OCI-M1 (cell line): ENCODE measurements around the gene INO80D.
"Not testable (repeated sequence)": the region's sequence is repeated elsewhere in the genome, so short reads cannot be mapped to it uniquely, and the experiment has no call there.

Source experiments
- DNase-seq: peaks from one replicate; lab custom pipeline; 2025; lab: John Stamatoyannopoulos, UW

Gene INO80D

GRCh38 chr2:206031162-206031784 lies 54.7 kb downstream of the INO80D start:
- no peak for DNase-seq

GRCh38 chr2:206028101-206028500 lies 57.9 kb downstream of the INO80D start:
- no peak for DNase-seq

- no peak for DNase-seq
Measured at GRCh38 chr2:206023183-206023582, 62.8 kb downstream of the INO80D start.

- no peak for DNase-seq
Measured at GRCh38 chr2:206020171-206020570, 65.8 kb downstream of the INO80D start.

- DNase-seq = not testable (repeated sequence)
Measured at GRCh38 chr2:206015746-206016145, 70.2 kb downstream of the INO80D start.

GRCh38 chr2:206011795-206012194 lies 74.2 kb downstream of the INO80D start:
- DNase-seq = no peak

GRCh38 chr2:206011018-206011614 lies 74.9 kb downstream of the INO80D start:
- DNase-seq = no peak

- DNase-seq = peak; percentile 28
Measured at GRCh38 chr2:206004004-206004693, 81.8 kb downstream of the INO80D start.

GRCh38 chr2:206002440-206002839 lies 83.5 kb downstream of the INO80D start:
- DNase-seq = no peak

GRCh38 chr2:206001912-206002311 lies 84.1 kb downstream of the INO80D start:
- DNase-seq = no peak

- DNase-seq = no peak
Measured at GRCh38 chr2:206000776-206001175, 85.2 kb downstream of the INO80D start.

GRCh38 chr2:205998583-205998982 lies 87.4 kb downstream of the INO80D start:
- DNase-seq = no peak

GRCh38 chr2:205996161-205996560 lies 89.8 kb downstream of the INO80D start:
- DNase-seq = peak; percentile 27

GRCh38 chr2:205995260-205995659 lies 90.7 kb downstream of the INO80D start:
- DNase-seq = peak; percentile 9

- DNase-seq = no peak
Measured at GRCh38 chr2:205994344-205994743, 91.6 kb downstream of the INO80D start.

GRCh38 chr2:205990104-205990503 lies 95.9 kb downstream of the INO80D start:
- DNase-seq = no peak

GRCh38 chr2:205989271-205990071 lies 96.5 kb downstream of the INO80D start:
- DNase-seq = no peak

- DNase-seq = not testable (repeated sequence)
Measured at GRCh38 chr2:205988681-205989080, 97.3 kb downstream of the INO80D start.

GRCh38 chr2:205988274-205988673 lies 97.7 kb downstream of the INO80D start:
- no peak for DNase-seq

- not testable (repeated sequence) for DNase-seq
Measured at GRCh38 chr2:205986334-205986733, 99.6 kb downstream of the INO80D start.

GRCh38 chr2:205984381-205984780 lies 101.6 kb downstream of the INO80D start:
- DNase-seq = no peak

GRCh38 chr2:205982776-205983327 lies 103.1 kb downstream of the INO80D start:
- no peak for DNase-seq
